NCI-H524 (cell line): ENCODE measurements around the gene C6orf118.

Source experiments
- DNase-seq, 2 experiments: peaks; one replicate each; lab custom pipeline; 2025; lab: John Stamatoyannopoulos, UW

Gene C6orf118

GRCh38 chr6:165244524-165245247 lies 64.7 kb downstream of the C6orf118 start:
- DNase-seq: no peak

DNA sequence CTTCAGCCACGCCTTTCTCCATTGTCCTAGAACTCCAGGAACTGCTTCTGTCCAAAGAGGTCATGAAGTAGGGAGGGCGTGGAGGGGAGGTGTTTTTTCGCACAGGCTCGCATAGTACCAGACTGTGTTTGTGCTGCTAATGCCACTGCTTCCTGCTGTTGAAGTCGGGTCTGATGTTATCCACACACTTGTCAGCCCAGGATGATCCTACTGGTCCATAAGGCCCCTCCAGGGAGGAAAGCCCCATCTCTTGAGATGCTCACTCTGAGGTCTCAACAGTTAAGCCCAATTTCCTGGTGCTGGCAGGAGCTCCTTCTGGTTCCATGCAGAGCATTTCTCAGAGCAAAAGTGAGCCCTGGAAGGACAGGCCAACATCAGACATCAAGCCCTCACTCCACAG lies 65.6 kb downstream of the C6orf118 start:
- DNase-seq: no peak

GRCh38 chr6:165236326-165236725 lies 73.1 kb downstream of the C6orf118 start:
- DNase-seq: no peak

DNA sequence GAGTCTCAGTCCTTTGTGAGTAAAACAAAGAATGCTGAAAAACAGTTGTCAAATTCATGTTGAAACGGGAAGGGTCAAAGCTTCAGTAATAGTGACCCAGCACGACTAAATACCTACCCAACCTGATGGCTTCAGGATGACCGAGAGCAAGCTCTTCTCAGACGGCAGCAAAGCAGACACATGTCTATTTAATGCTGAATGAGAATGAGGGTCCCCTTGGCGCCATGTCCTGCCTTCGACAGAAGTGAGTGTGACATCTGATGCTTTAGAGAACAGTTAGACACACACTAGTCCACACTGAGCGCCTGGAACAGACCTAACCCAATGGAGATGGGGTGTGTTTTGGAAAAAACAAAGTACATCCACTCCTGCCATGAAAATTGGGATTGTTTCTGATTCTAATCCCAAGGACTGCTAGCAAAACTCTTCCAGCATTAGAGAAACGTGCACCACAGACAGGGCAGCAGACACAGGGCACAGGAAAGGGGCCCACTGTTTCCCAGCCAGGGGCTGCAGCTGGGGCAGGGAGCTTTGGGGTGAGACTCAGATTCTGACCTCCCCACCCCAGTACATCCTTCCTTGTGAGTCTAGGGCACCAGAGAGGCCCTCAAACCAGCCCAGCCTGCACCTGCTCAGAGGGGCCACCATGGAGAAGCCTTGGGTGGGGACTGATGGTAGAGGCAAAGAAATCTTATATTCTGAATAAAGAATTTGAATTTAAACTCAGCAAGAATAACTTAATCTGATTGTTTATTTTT lies 76.5 kb downstream of the C6orf118 start:
- DNase-seq: no peak

DNA sequence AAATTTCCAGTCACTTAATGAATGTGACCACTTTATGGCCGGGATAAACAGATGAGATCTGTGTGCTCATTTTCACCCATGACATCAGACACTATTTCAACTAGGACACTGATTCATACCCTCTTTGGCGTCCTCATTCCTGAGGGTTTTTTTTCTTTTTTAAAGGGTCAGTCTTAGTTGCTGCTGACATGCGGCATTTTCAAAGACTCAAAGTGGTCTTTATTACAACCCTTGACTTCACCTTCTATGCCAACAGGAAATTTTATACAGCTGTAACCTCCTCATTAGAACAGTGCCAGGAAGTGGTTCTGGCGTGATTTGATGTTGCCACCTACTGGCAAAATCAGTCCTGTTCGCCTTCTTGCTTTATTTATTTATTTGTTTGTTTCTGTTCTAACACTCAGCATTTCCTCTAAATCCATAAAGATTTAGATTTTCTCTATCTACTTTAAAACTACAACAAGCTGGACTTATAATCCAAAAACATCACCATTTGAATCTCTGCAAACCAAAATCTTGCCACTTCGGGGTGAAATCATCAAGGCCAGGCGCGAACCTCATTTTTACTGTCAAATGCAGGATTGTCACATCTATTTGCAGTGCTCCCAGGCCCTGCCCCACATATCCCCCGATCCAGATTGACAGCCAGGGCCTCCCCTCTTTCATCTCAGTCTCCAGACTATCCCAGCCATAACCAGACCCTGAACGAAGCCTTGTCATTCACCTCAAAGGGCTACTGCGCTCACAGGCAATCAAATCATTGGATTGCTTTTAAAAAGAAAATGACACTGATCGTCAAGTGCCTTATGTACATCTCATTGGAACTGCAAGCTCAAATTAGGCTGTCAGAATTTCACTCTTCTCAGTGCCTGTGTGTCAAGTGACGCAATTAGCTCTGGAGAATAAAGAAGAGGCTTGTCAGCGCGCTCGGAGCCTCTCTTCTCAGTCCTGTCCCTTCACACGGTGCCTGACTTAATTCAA lies 77.5 kb downstream of the C6orf118 start:
- DNase-seq: peak; percentile 52 to 66

GRCh38 chr6:165231177-165231576 lies 78.2 kb downstream of the C6orf118 start:
- DNase-seq: peak in 1 of 2 experiments; percentile 39
